ENCODE results near the gene DUSP9.

- no peak for TF ChIP-seq CTCF (conservative IDR thresholded peaks at IDR 0.05 in 1 of 2, IDR thresholded peaks at IDR 0.05 in 1 of 2; ENCODE audit: extremely low read depth in 1 of 2, insufficient read depth in 1 of 2, low read depth in 1 of 2, low read length in 2 of 2)
- TF ChIP-seq EZH2 (IDR thresholded peaks at IDR 0.05; ENCODE audit: borderline replicate concordance, low read length), result no peak
Observed at GRCh38 chrX:153620576-153620975, 26.4 kb upstream of the DUSP9 start.
